Psoas muscle (tissue), 8 donors: Measurements from ENCODE around the gene PCK1. TPM values are rescaled to one million over a fixed set of nuclear protein-coding genes. Genes with fewer than 3 reads are reported as not detected.

ENCODE experiments used
- ATAC-seq, 4 donors: fragments of 200-7000 bp; cut with Tn5 transposase; one replicate each; pipeline ENCODE4 v1.9.1; 2020; ENCODE audit warnings: moderate library complexity in 3 of 4, mild to moderate bottlenecking in 2 of 4
- DNase-seq, 2 donors: peaks; one replicate each; pipeline ENCODE4 v3.0.0-alpha.2; 2020
- H3K27ac ChIP-seq: fragments of 200-600 bp; one replicate; pipeline ENCODE4 v1.8.0; 2022
- H3K27me3 ChIP-seq, 3 donors: fragments of 200-600 bp in 1 of 3; one replicate each; pipeline versions ENCODE4 v1.6.1 to v1.8.0; 2013 to 2022; ENCODE audit warnings: low read length in 2 of 3, mild to moderate bottlenecking in 2 of 3, moderate library complexity in 1 of 3; ENCODE audit not compliant: insufficient read depth in 3 of 3
- H3K36me3 ChIP-seq, 2 donors: fragments of 200-600 bp in 1 of 2; one replicate each; pipeline versions ENCODE4 v1.6.1 to v1.8.0; 2013 to 2022; ENCODE audit warnings: low read depth in 1 of 2, mild to moderate bottlenecking in 1 of 2, moderate library complexity in 1 of 2; ENCODE audit not compliant: insufficient read depth in 1 of 2
- H3K4me1 ChIP-seq: fragments of 200-600 bp; one replicate; pipeline ENCODE4 v1.8.0; 2022
- H3K4me3 ChIP-seq: fragments of 200-600 bp; one replicate; pipeline ENCODE4 v1.8.0; 2022; ENCODE audit warnings: mild to moderate bottlenecking
- H3K9me3 ChIP-seq: fragments of 200-600 bp; one replicate; pipeline ENCODE4 v1.8.0; 2022
- WGBS, 3 donors: extraction: QIAGEN DNeasy Blood & Tissue Kit; methylation state at CpG; one replicate each; pipeline versions ENCODE4 v1.1.6 to v1.1.7; 2013; 5-methylcytosine and 5-hydroxymethylcytosine counted together
- intact Hi-C, 2 donors: fragments of 100-400 bp; cut with DNase I; formaldehyde crosslinking; loops; one replicate each; pipeline versions ENCODE4 v1.11.0 to v1.14.2; 2022
- polyA plus RNA-seq, 3 donors: library from polyadenylated mRNA; stranded (reverse); fragments of 200-250 nt; gene quantifications; one replicate each; pipeline ENCODE4 v1.2.3, GENCODE V29; 2013
- total RNA-seq, 4 donors: library from RNA; stranded (reverse); fragmentation: NEBNext Ultra II Directional in 2 of 4; extraction: Animal tissue kit (Norgen Biotek cat#: 25700) in 2 of 4; gene quantifications; one replicate each; pipeline versions ENCODE4 v1.2.1 to v1.2.4, GENCODE V29; 2021 to 2023
- TF ChIP-seq, protein P1 (sequence below): fragments of 200-600 bp; IDR thresholded peaks from one replicate; pipeline ENCODE4 v1.8.0; 2022; ENCODE audit warnings: antibody characterized with exemption
- donor health status: healthy with polysubstance abuse.
- donor health status: DM: no; HTN: no; CAD: no; lungs with moderate emphysema.
- donor health status: Bipolar disorder and iron deficiency.
- donor health status: healthy.
- donor health status: DM: yes; HTN: yes; CAD: no.
- donor health status: DM: no; HTN: no; CAD: no.
- donor health status: DM: no; HTN: no; CAD: no.
- donor health status: DM: yes; HTN: yes; CAD: no.

Gene PCK1
- total and polyA plus RNA-seq, 7 donors = 0.24 to 0.81 (median 0.41) TPM

GRCh38 chr20:57528148-57528547, 32.8 kb upstream of the PCK1 start:
- no peaks in the 10 kb centered on the region for H3K9me3 ChIP-seq
- H3K36me3 ChIP-seq = no peaks in the 10 kb centered on the region
- DNase-seq (no peak), ATAC-seq (no peak)
- WGBS, 3 donors = 90 to 93% (median 93%) methylated on average over 4 of the region's 4 CpGs
- no peaks in the 10 kb centered on the region for H3K4me1 ChIP-seq
- no peak overlapping the region for H3K4me3 ChIP-seq
- no peak overlapping the region for H3K27ac ChIP-seq
- TF ChIP-seq, protein P1, sequence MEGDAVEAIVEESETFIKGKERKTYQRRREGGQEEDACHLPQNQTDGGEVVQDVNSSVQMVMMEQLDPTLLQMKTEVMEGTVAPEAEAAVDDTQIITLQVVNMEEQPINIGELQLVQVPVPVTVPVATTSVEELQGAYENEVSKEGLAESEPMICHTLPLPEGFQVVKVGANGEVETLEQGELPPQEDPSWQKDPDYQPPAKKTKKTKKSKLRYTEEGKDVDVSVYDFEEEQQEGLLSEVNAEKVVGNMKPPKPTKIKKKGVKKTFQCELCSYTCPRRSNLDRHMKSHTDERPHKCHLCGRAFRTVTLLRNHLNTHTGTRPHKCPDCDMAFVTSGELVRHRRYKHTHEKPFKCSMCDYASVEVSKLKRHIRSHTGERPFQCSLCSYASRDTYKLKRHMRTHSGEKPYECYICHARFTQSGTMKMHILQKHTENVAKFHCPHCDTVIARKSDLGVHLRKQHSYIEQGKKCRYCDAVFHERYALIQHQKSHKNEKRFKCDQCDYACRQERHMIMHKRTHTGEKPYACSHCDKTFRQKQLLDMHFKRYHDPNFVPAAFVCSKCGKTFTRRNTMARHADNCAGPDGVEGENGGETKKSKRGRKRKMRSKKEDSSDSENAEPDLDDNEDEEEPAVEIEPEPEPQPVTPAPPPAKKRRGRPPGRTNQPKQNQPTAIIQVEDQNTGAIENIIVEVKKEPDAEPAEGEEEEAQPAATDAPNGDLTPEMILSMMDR = no peak
- intact Hi-C loops = no loop called here
- no peaks in the 10 kb centered on the region for H3K27me3 ChIP-seq

DNA sequence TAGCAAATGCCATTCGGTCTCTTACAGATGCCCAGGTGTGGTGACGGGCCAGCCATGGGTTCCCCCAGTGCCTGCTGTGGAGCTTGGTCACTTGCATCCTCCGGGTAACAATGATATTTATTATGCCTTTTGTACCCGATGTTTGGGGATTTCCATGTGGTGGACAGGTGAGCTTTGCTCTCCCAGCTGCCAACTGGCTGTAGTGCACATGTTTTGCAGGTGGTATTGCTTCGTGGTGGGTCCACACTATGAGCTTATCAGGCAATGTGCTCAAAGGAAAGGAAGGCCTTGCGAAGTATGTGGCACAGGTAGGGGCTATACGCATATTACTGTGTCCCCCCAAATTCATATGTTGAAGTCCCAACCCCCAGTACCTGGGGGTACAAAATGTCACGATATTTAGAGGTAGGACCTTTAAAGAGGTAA, 31.7 kb upstream of the PCK1 start:
- no peak overlapping the region for H3K4me3 ChIP-seq
- no peaks in the 10 kb centered on the region for H3K9me3 ChIP-seq
- intact Hi-C loops = no loop called here
- ATAC-seq (no peak), DNase-seq (no peak)
- TF ChIP-seq, protein P1 = no peak
- no peak overlapping the region for H3K27ac ChIP-seq
- peaks cover 0 to 3% (median 0%) of the 10 kb centered on the region in 3 donors for H3K27me3 ChIP-seq
- no peaks in the 10 kb centered on the region for H3K36me3 ChIP-seq
- 83 to 87% (median 85%) methylated on average over 8 of the region's 8 CpGs for WGBS, 3 donors
- H3K4me1 ChIP-seq = no peaks in the 10 kb centered on the region

DNA sequence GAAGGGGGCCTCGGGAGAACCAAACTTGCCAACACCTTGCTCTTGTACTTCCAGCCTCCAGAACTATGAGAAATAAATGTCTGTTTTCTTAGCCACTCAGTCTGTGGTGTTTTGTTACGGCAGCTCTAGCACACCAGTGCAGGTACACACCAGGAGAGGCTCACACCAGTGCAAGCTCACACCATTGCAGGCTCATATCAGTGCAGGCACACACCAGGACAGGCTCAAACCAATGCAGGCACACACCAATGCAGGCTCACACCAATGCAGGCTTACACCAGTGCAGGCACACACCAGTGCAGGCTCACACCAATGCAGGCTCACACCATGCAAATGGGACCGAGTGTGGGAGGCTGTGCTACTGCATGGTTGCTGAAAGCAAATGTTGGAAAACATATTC, 31.1 kb upstream of the PCK1 start:
- ATAC-seq (no peak), DNase-seq (no peak)
- intact Hi-C loops = no loop called here
- Histone ChIP-seq H3K27me3 (peaks cover 0 to 3% (median 0%) of the 10 kb centered on the region in 3 donors), H3K36me3 (no peaks in the 10 kb centered on the region), H3K27ac (no peak overlapping the region), H3K4me3 (no peak overlapping the region), H3K4me1 (no peaks in the 10 kb centered on the region), H3K9me3 (no peaks in the 10 kb centered on the region)
- TF ChIP-seq, protein P1 = no peak
- 68 to 74% (median 73%) methylated on average over 3 of the region's 3 CpGs for WGBS, 3 donors

DNA sequence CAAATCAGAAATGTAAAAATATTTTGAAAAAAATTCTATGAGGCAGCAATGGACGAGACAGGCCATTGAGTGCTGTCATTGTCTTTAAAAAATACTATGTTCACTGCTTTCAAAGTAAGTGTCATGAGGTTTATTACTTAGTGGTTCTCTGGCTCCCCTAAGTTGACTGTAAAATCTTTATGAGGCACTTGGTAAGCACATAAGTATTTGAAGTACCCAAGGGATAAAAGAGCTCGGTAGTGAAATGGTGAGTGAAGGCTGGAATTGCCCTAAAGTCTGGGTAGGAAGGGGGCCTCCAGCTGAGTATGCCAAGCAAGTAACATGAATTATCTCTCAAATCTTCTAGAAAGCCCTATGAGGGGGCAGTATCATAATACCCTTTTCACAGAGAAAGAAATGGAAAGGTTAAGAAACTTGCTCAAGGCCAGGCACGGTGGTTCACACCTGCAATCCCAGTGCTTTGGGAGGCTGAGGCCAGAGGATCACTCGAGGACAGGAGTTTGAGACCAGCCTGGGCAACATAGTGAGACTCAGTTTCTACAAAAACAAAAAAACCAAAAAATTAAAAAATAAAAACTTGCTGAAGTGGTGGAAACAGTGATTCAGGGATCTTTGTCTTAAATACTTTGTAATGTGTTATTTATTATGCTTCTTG, 30.5 kb upstream of the PCK1 start:
- H3K27ac ChIP-seq = no peak overlapping the region
- ATAC-seq (no peak), DNase-seq (no peak)
- H3K9me3 ChIP-seq = no peaks in the 10 kb centered on the region
- no peaks in the 10 kb centered on the region for H3K4me1 ChIP-seq
- no peaks in the 10 kb centered on the region for H3K36me3 ChIP-seq
- TF ChIP-seq, protein P1 = no peak
- peaks cover 0 to 3% (median 0%) of the 10 kb centered on the region in 3 donors for H3K27me3 ChIP-seq
- 65 to 69% (median 65%) methylated on average over 4 of the region's 4 CpGs for WGBS, 3 donors
- no peak overlapping the region for H3K4me3 ChIP-seq
- intact Hi-C loops = no loop called here

DNA sequence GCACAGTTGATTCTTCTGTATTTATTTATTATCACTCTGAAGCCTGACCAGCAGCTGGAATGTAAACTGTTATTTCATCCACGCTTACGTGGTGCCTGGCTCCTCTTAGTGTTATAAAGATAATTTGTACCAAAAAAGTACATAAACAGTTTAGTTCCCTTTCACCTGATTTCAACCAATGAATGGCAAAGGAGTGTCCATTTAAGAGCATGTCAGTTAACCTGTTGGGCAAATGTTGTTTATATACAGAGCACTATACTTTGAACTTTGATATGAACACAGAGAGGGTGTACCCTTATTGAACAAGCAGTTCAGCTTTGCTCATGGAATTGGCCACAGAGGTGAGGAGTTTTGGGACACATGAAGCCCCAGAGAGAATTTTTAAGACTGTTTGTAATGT, 28.8 kb upstream of the PCK1 start:
- intact Hi-C loops = no loop called here
- no peak overlapping the region for H3K4me3 ChIP-seq
- 82 to 89% (median 86%) methylated on average over 2 of the region's 2 CpGs for WGBS, 3 donors

More for the DNA sequence above, 28.8 kb upstream of the PCK1 start:
- H3K27ac ChIP-seq = no peak overlapping the region
- TF ChIP-seq, protein P1 = no peak
- no peak for ATAC-seq
- H3K27me3 ChIP-seq = peaks cover 0 to 3% (median 2%) of the 10 kb centered on the region in 3 donors
- no peaks in the 10 kb centered on the region for H3K36me3 ChIP-seq
- H3K9me3 ChIP-seq = no peaks in the 10 kb centered on the region
- no peak for DNase-seq
- no peaks in the 10 kb centered on the region for H3K4me1 ChIP-seq
